ENCODE measurements around the gene RNASE9. TPM values are rescaled to one million over a fixed set of nuclear protein-coding genes. Genes with fewer than 3 reads are reported as not detected.

RNASE9 gene
- total RNA-seq, 3 donors from 2014 or later, result not detected

- Histone ChIP-seq H3K4me1 (ENCODE audit: low read depth) (no peaks in the 10 kb centered on the region), H3K9me3 (no peaks in the 10 kb centered on the region), H3K4me3 (no peak overlapping the region), H3K36me3 (ENCODE audit: low read depth) (no peaks in the 10 kb centered on the region)
- DNase-seq, result no peak
- no peak for ATAC-seq
- no peak for TF ChIP-seq CTCF (IDR thresholded peaks at IDR 0.05)
- intact Hi-C loops (cut with DNase I, micrococcal nuclease), result no loop called here
These were observed 3.7 kb downstream of the RNASE9 start for GRCh38 chr14:20557212-20557542.

DNA sequence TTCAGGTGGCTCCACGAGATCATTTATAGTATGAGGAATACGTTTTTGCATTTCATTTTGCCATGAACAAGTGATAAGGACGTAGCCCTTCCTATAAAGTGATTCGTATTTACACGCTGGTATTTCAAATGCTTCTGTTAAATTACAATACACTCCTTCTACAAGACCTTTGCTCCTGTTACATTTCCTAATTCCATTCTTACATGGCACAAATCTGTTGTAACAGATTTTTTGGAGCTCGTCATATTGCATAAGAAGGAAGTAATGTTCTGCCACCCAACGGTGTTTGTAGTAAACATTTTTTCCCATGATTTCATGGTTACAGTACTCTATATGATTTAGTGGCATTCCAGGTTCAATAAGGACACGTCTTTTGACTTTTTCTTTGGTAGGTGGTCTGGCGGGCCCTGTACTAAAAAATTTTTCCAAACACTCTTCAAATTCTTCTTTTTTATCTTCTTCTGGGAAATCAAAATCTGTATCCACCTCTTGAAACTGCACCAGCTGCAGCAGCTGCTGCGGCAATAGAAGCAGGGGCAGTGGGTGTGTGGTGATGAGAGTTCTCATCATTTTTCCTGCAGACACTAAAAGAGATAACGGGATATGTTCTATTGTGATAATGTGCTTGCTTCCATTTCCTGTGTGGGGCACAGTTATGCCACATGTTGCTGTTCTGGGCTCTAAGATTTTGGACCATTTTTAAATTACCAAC is 4.2 kb downstream of the RNASE9 start:
- intact Hi-C loops (cut with DNase I, micrococcal nuclease), result no loop called here
- TF ChIP-seq CTCF (IDR thresholded peaks at IDR 0.05), result no peak
- ATAC-seq (no peak), DNase-seq (no peak)
- no peak overlapping the region for H3K4me3 ChIP-seq
- no peaks in the 10 kb centered on the region for H3K9me3 ChIP-seq
- no peaks in the 10 kb centered on the region for H3K36me3 ChIP-seq (ENCODE audit: low read depth)
- no peaks in the 10 kb centered on the region for H3K4me1 ChIP-seq (ENCODE audit: low read depth)

- intact Hi-C loops (cut with DNase I, micrococcal nuclease), result no loop called here
- ATAC-seq (no peak), DNase-seq (no peak)
- Histone ChIP-seq H3K4me1 (ENCODE audit: low read depth) (no peaks in the 10 kb centered on the region), H3K4me3 (no peak overlapping the region), H3K36me3 (ENCODE audit: low read depth) (no peaks in the 10 kb centered on the region), H3K9me3 (no peaks in the 10 kb centered on the region)
- TF ChIP-seq CTCF (IDR thresholded peaks at IDR 0.05), result no peak
These were observed 5.0 kb downstream of the RNASE9 start for GRCh38 chr14:20555845-20556244.

DNA sequence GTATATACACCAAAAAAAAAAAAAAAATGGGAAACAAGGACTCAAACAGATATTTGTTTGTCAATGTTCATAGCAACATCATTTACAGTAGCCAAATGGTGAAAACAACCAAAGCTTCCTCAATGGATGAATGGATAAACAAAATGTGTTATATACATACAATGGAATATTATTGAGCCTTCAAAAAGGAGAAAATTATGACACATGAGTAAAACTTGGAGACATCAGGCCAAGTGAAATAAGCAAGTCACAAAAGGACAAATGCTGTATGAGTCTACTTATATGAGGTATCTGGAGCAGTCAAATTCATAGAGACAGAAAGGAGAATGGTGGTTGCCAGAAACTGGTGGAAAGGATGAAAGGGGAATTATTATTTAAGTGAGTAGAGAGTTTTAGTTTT is 7.8 kb downstream of the RNASE9 start:
- H3K9me3 ChIP-seq, result no peaks in the 10 kb centered on the region
- TF ChIP-seq CTCF (IDR thresholded peaks at IDR 0.05), result no peak
- no peaks in the 10 kb centered on the region for H3K36me3 ChIP-seq (ENCODE audit: low read depth)
- no peaks in the 10 kb centered on the region for H3K4me1 ChIP-seq (ENCODE audit: low read depth)
- DNase-seq (no peak), ATAC-seq (no peak)
- intact Hi-C loops (cut with DNase I, micrococcal nuclease), result no loop called here
- H3K4me3 ChIP-seq, result no peak overlapping the region

DNA sequence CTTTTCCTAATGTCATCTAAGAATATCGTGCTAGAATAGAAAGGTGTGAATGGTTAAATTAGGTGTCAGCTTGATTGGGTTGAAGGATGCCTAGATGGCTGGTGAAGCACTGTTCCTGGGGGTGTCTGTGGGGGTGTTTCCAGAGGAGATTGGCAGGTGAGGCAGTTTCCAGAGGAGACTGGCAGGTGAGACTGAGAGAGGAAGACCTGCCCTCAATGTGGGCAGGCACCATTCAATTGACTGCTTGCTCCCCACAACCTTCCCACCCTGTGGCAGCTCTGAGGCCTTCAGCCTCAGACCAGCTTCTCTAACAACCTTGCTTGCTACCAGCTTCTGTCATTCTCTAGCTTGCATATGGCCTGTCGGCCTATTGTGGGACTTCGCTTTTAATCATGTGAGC is 9.2 kb downstream of the RNASE9 start:
- ATAC-seq (no peak), DNase-seq (no peak)
- intact Hi-C loops (cut with DNase I, micrococcal nuclease), result no loop called here
- Histone ChIP-seq H3K36me3 (ENCODE audit: low read depth) (no peaks in the 10 kb centered on the region), H3K4me1 (ENCODE audit: low read depth) (no peaks in the 10 kb centered on the region), H3K9me3 (no peaks in the 10 kb centered on the region), H3K4me3 (no peak overlapping the region)
- TF ChIP-seq CTCF (IDR thresholded peaks at IDR 0.05), result no peak

- no peak for TF ChIP-seq CTCF (IDR thresholded peaks at IDR 0.05)
- no peak for DNase-seq
- Histone ChIP-seq H3K36me3 (ENCODE audit: low read depth) (no peaks in the 10 kb centered on the region), H3K9me3 (no peaks in the 10 kb centered on the region), H3K4me1 (ENCODE audit: low read depth) (no peaks in the 10 kb centered on the region), H3K4me3 (no peak overlapping the region)
- intact Hi-C loops (cut with DNase I, micrococcal nuclease), result no loop called here
- ATAC-seq, result no peak
These were observed 9.9 kb downstream of the RNASE9 start for GRCh38 chr14:20550926-20551325.
